ENCODE data around the gene TMX2. TPM values are rescaled to one million over a fixed set of nuclear protein-coding genes. Genes with fewer than 3 reads are reported as not detected.

TMX2 gene
- total and polyA plus RNA-seq, 9 of the 15 experiments (the other 6 are each of a cell fraction or from before 2014, with no cell fraction given), result 176 to 433 (median 227) TPM

GRCh38 chr11:57741132-57742086 is 29.0 kb downstream of the TMX2 start, which contains the start of gene SELENOH:
SELENOH (plus strand) TSS chr11:57741491; CDS start chr11:57741596, 105 bp downstream.
- intact Hi-C loops (cut with micrococcal nuclease) (loop anchor here (1.0 kb wide), 2 partner anchors 27 to 74 kb away; no protein-coding TSS in a partner anchor), in situ Hi-C loops (cut with MboI) (no loop called here)
- DNase-seq (ENCODE audit: extremely low read depth in 1 of 4, low spot score in 3 of 4) (peak; percentile 88 to 98 (median 92)), FAIRE-seq (peak; percentile 93), ATAC-seq (peak; percentile 96)
- under 1% methylated on average over 59 of the region's 75 CpGs for WGBS (ENCODE audit: insufficient coverage, low coverage, missing lambda C conversion rate)
- Histone ChIP-seq H3K4me2 (ENCODE audit: insufficient read depth, low read length) (peak within 1 kb of the TSS; percentile 90), H3K27me3 (ENCODE audit: control insufficient read depth in 2 of 2, insufficient read depth in 2 of 2, low read length in 2 of 2) (no peaks in the 10 kb centered on the region), H3K79me2 (ENCODE audit: control insufficient read depth, insufficient read depth, low read length) (peaks cover 42% of the 10 kb centered on the region), H3K9me3 (replicated peaks; ENCODE audit: control insufficient read depth, insufficient read depth, low read depth, low read length) (no peaks in the 10 kb centered on the region), H3K4me3 (peak within 1 kb of the TSS; percentile 70), H4K20me1 (replicated peaks; ENCODE audit: control insufficient read depth, insufficient read depth, low read length) (no peaks in the 10 kb centered on the region), H3K36me3 (ENCODE audit: control insufficient read depth, insufficient read depth, low read length) (peaks cover 88% of the 10 kb centered on the region), H2AFZ (ENCODE audit: low read depth, low read length) (peak within 1 kb of the TSS; percentile 84), H3K4me1 (replicated peaks in 1 of 2; ENCODE audit: control insufficient read depth in 2 of 2, insufficient read depth in 2 of 2, low read length in 2 of 2) (peaks cover 10 to 11% of the 10 kb centered on the region in 2 experiments; a peak in 4 of 5 replicates), H3K9me1 (ENCODE audit: control insufficient read depth, insufficient read depth, low read length) (no peaks in the 10 kb centered on the region), H3K9ac (ENCODE audit: insufficient read depth in 1 of 2, low read depth in 2 of 2, low read length in 2 of 2) (peak within 1 kb of the TSS; percentile 90 to 97), H3K27ac (ENCODE audit: extremely low read depth, low read depth, low read length) (peak within 1 kb of the TSS; percentile 86)
- POLR2A ChIA-PET, result interaction anchor here (0.6 to 2.7 kb wide), 22 partner anchors 7 to 423 kb away, joined by 3 to 25 read pairs (median 4); partner anchors contain the start of genes BTBD18, CTNND1 and MED19
- TSS peak; percentile 65 for BruUV-seq (replicated peaks)
- CTCF ChIA-PET (ENCODE audit: low intra/inter-chr PET ratio), result no interaction called here
- TF ChIP-seq ZNF311 (CRISPR knock-in tag; IDR thresholded peaks at IDR 0.05), result no peak
- TF ChIP-seq E4F1 (CRISPR knock-in tag; IDR thresholded peaks at IDR 0.05; ENCODE audit: borderline replicate concordance), result no peak
- TF ChIP-seq BCOR (IDR thresholded peaks at IDR 0.05), result peak; percentile 73
- TF ChIP-seq CTBP1 (IDR thresholded peaks at IDR 0.05; ENCODE audit: borderline replicate concordance), result peak; percentile 95
- peak; percentile 96 for TF ChIP-seq C11orf30 (IDR thresholded peaks at IDR 0.05; ENCODE audit: low read depth)
- peak; percentile 88 for TF ChIP-seq ZNF395 (CRISPR knock-in tag; IDR thresholded peaks at IDR 0.05)
- TF ChIP-seq FOXJ3 (CRISPR knock-in tag; IDR thresholded peaks at IDR 0.05), result no peak
- TF ChIP-seq EGR1 (conservative IDR thresholded peaks at IDR 0.05), result peak; percentile 82
- TF ChIP-seq PBX2 (CRISPR knock-in tag; IDR thresholded peaks at IDR 0.05; ENCODE audit: low read depth), result no peak
- TF ChIP-seq PBX2 (tag; conservative IDR thresholded peaks at IDR 0.05; ENCODE audit: low read depth), result no peak
- peak; percentile 99 for TF ChIP-seq POLR2AphosphoS2 (IDR thresholded peaks at IDR 0.05; ENCODE audit: low read length)
- TF ChIP-seq ZNF124 (CRISPR knock-in tag; IDR thresholded peaks at IDR 0.05), result no peak
- TF ChIP-seq TBL1XR1 (IDR thresholded peaks at IDR 0.05; ENCODE audit: low read length in 2 of 2), result peak; percentile 64 to 72; a peak in 2 of 4 replicates
- TF ChIP-seq IFI16 (CRISPR knock-in tag; IDR thresholded peaks at IDR 0.05), result no peak
- no peak for TF ChIP-seq ESRRB (CRISPR knock-in tag; IDR thresholded peaks at IDR 0.05; ENCODE audit: borderline replicate concordance)
- TF ChIP-seq BRD4 (IDR thresholded peaks at IDR 0.05), result peak; percentile 74
